ENCODE results near the gene HES5.

HES5 gene

GRCh38 chr1:2486041-2486440 lies 44.0 kb downstream of the HES5 start:
- H3K27me3 ChIP-seq (ENCODE audit: control insufficient read depth, low read length) = no peaks in the 10 kb centered on the region
- no peaks in the 10 kb centered on the region for H3F3A ChIP-seq (ENCODE audit: control insufficient read depth, insufficient read depth)
- H3K4me2 ChIP-seq (ENCODE audit: low read length) = no peak overlapping the region
- H3K9me3 ChIP-seq (ENCODE audit: control insufficient read depth, insufficient read depth, low read length) = peaks cover 11% of the 10 kb centered on the region
- H3K27ac ChIP-seq (ENCODE audit: low read depth, low read length) = no peak overlapping the region
- no peak overlapping the region for H3K4me3 ChIP-seq (ENCODE audit: low read length)
- TF ChIP-seq CTCF (IDR thresholded peaks at IDR 0.05; ENCODE audit: low read depth, low read length, poor library complexity, severe bottlenecking) (no peak), EZH2phosphoT487 (IDR thresholded peaks at IDR 0.05; ENCODE audit: borderline replicate concordance, low read length) (no peak)
- no peaks in the 10 kb centered on the region for H3K79me2 ChIP-seq (ENCODE audit: control insufficient read depth, low read length)
- no peaks in the 10 kb centered on the region for H3K4me1 ChIP-seq (ENCODE audit: control insufficient read depth, low read length)
- no peaks in the 10 kb centered on the region; the same call in 1 of the 2 replicates for H4K20me1 ChIP-seq (ENCODE audit: control insufficient read depth, insufficient read depth, low read depth, low read length)
- H3K9me2 ChIP-seq (replicated peaks; ENCODE audit: control insufficient read depth, low read length) = no peaks in the 10 kb centered on the region
- no peaks in the 10 kb centered on the region for H3K36me3 ChIP-seq (ENCODE audit: control insufficient read depth, low read length)

GRCh38 chr1:2483970-2484369 lies 46.1 kb downstream of the HES5 start:
- no peak overlapping the region for H3K4me2 ChIP-seq (ENCODE audit: low read length)
- H4K20me1 ChIP-seq (ENCODE audit: control insufficient read depth, insufficient read depth, low read depth, low read length) = no peaks in the 10 kb centered on the region; the same call in 1 of the 2 replicates
- no peaks in the 10 kb centered on the region for H3K4me1 ChIP-seq (ENCODE audit: control insufficient read depth, low read length)
- TF ChIP-seq EZH2phosphoT487 (IDR thresholded peaks at IDR 0.05; ENCODE audit: borderline replicate concordance, low read length) (no peak), CTCF (IDR thresholded peaks at IDR 0.05; ENCODE audit: low read depth, low read length, poor library complexity, severe bottlenecking) (no peak)
- H3K4me3 ChIP-seq (ENCODE audit: low read length) = no peak overlapping the region
- no peaks in the 10 kb centered on the region for H3K79me2 ChIP-seq (ENCODE audit: control insufficient read depth, low read length)
- peaks cover 8% of the 10 kb centered on the region for H3K9me3 ChIP-seq (ENCODE audit: control insufficient read depth, insufficient read depth, low read length)
- no peaks in the 10 kb centered on the region for H3K36me3 ChIP-seq (ENCODE audit: control insufficient read depth, low read length)
- H3F3A ChIP-seq (ENCODE audit: control insufficient read depth, insufficient read depth) = no peaks in the 10 kb centered on the region
- no peaks in the 10 kb centered on the region for H3K9me2 ChIP-seq (replicated peaks; ENCODE audit: control insufficient read depth, low read length)
- H3K27me3 ChIP-seq (ENCODE audit: control insufficient read depth, low read length) = no peaks in the 10 kb centered on the region
- no peak overlapping the region for H3K27ac ChIP-seq (ENCODE audit: low read depth, low read length)

- H3K79me2 ChIP-seq (ENCODE audit: control insufficient read depth, low read length) = no peaks in the 10 kb centered on the region
- no peak overlapping the region for H3K4me3 ChIP-seq (ENCODE audit: low read length)
- H3K36me3 ChIP-seq (ENCODE audit: control insufficient read depth, low read length) = no peaks in the 10 kb centered on the region
- H3K4me2 ChIP-seq (ENCODE audit: low read length) = no peak overlapping the region
- H3K9me3 ChIP-seq (ENCODE audit: control insufficient read depth, insufficient read depth, low read length) = no peaks in the 10 kb centered on the region
- H4K20me1 ChIP-seq (ENCODE audit: control insufficient read depth, insufficient read depth, low read depth, low read length) = no peaks in the 10 kb centered on the region; the same call in 1 of the 2 replicates
- no peak for TF ChIP-seq EZH2phosphoT487 (IDR thresholded peaks at IDR 0.05; ENCODE audit: borderline replicate concordance, low read length)
- TF ChIP-seq CTCF (IDR thresholded peaks at IDR 0.05; ENCODE audit: low read depth, low read length, poor library complexity, severe bottlenecking) = no peak
- H3K9me2 ChIP-seq (replicated peaks; ENCODE audit: control insufficient read depth, low read length) = no peaks in the 10 kb centered on the region
- H3K27me3 ChIP-seq (ENCODE audit: control insufficient read depth, low read length) = no peaks in the 10 kb centered on the region
- H3K4me1 ChIP-seq (ENCODE audit: control insufficient read depth, low read length) = no peaks in the 10 kb centered on the region
- no peaks in the 10 kb centered on the region for H3F3A ChIP-seq (ENCODE audit: control insufficient read depth, insufficient read depth)
- no peak overlapping the region for H3K27ac ChIP-seq (ENCODE audit: low read depth, low read length)
These were observed 47.0 kb downstream of the HES5 start for GRCh38 chr1:2483026-2483425.
